Iris pigment epithelial cell (primary cell): ENCODE data around the gene CD96.
A peak's percentile ranks its signal among the peaks of the same experiment; 100 is the strongest.

Experiments
- DNase-seq: peaks from one replicate; pipeline ENCODE4 v3.0.0-alpha.2; 2011; ENCODE audit warnings: low read depth

Gene CD96

GRCh38 chr3:111566844-111567243 is 24.8 kb downstream of the CD96 start:
- DNase-seq = no peak

GRCh38 chr3:111568355-111568754 is 26.4 kb downstream of the CD96 start:
- DNase-seq = no peak

GRCh38 chr3:111568911-111569310 is 26.9 kb downstream of the CD96 start:
- no peak for DNase-seq

GRCh38 chr3:111570404-111571030 is 28.5 kb downstream of the CD96 start:
- DNase-seq = no peak

GRCh38 chr3:111571282-111571681 is 29.3 kb downstream of the CD96 start:
- no peak for DNase-seq

GRCh38 chr3:111571907-111572460 is 30.0 kb downstream of the CD96 start:
- DNase-seq = no peak

GRCh38 chr3:111577113-111577512 is 35.1 kb downstream of the CD96 start:
- no peak for DNase-seq

- DNase-seq = peak; percentile 91
These were observed 36.0 kb downstream of the CD96 start for GRCh38 chr3:111577798-111578685.

- no peak for DNase-seq
These were observed 36.9 kb downstream of the CD96 start for GRCh38 chr3:111578867-111579266.

GRCh38 chr3:111579495-111579894 is 37.5 kb downstream of the CD96 start:
- DNase-seq = no peak

GRCh38 chr3:111581403-111582119 is 39.6 kb downstream of the CD96 start:
- DNase-seq = no peak

GRCh38 chr3:111582120-111582474 is 40.1 kb downstream of the CD96 start:
- peak; percentile 96 for DNase-seq

GRCh38 chr3:111584744-111585143 is 42.7 kb downstream of the CD96 start:
- no peak for DNase-seq

GRCh38 chr3:111585217-111585616 is 43.2 kb downstream of the CD96 start:
- DNase-seq = peak; percentile 43

GRCh38 chr3:111588527-111588926 is 46.5 kb downstream of the CD96 start:
- peak; percentile 15 for DNase-seq

GRCh38 chr3:111589303-111590142 is 47.5 kb downstream of the CD96 start:
- peak; percentile 29 for DNase-seq

- no peak for DNase-seq
These were observed 48.1 kb downstream of the CD96 start for GRCh38 chr3:111590143-111590491.

- peak; percentile 23 for DNase-seq
These were observed 49.6 kb downstream of the CD96 start for GRCh38 chr3:111591555-111591954.

GRCh38 chr3:111592143-111592542 is 50.1 kb downstream of the CD96 start:
- DNase-seq = peak; percentile 30

- DNase-seq = peak; percentile 32
These were observed 50.9 kb downstream of the CD96 start for GRCh38 chr3:111592936-111593335.

GRCh38 chr3:111593666-111594065 is 51.7 kb downstream of the CD96 start:
- DNase-seq = no peak

- peak; percentile 90 for DNase-seq
These were observed 52.2 kb downstream of the CD96 start for GRCh38 chr3:111594205-111594604.
